Measurements from ENCODE around the gene PRPF39.

GRCh38 chr14:45057349-45057748, 26.6 kb upstream of the PRPF39 start:
- TF ChIP-seq ZC3H10 (CRISPR knock-in tag; IDR thresholded peaks at IDR 0.05) (no peak), CSRNP3 (CRISPR knock-in tag; IDR thresholded peaks at IDR 0.05) (no peak), RARB (CRISPR knock-in tag; IDR thresholded peaks at IDR 0.05) (no peak), ZFP3 (CRISPR knock-in tag; IDR thresholded peaks at IDR 0.05) (no peak)
- TF ChIP-seq, protein P1, sequence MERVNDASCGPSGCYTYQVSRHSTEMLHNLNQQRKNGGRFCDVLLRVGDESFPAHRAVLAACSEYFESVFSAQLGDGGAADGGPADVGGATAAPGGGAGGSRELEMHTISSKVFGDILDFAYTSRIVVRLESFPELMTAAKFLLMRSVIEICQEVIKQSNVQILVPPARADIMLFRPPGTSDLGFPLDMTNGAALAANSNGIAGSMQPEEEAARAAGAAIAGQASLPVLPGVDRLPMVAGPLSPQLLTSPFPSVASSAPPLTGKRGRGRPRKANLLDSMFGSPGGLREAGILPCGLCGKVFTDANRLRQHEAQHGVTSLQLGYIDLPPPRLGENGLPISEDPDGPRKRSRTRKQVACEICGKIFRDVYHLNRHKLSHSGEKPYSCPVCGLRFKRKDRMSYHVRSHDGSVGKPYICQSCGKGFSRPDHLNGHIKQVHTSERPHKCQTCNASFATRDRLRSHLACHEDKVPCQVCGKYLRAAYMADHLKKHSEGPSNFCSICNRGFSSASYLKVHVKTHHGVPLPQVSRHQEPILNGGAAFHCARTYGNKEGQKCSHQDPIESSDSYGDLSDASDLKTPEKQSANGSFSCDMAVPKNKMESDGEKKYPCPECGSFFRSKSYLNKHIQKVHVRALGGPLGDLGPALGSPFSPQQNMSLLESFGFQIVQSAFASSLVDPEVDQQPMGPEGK (CRISPR knock-in tag; IDR thresholded peaks at IDR 0.05; ENCODE audit: borderline replicate concordance), result no peak

Measured in SK-N-SH treated with all-trans-retinoic acid at 6 μM for 48 hours (cell line).